K562 treated with DMSO at 1 percent for 12 hours (cell line): ENCODE data around the gene BTC. TPM values are rescaled to one million over a fixed set of nuclear protein-coding genes. Genes with fewer than 3 reads are reported as not detected.

Source experiments
- total RNA-seq: library from RNA; unstranded; fragments of 300-600 nt; gene quantifications from 2 replicates; pipeline ENCODE4 v1.2.3, GENCODE V29; 2022; ENCODE audit not compliant: insufficient read depth

BTC gene
- total RNA-seq, result not detected in 2 replicates

GRCh38 chr4:74794382-74795010 lies at the start of gene BTC:
TSS of gene BTC (minus strand) at chr4:74794523. CDS start at chr4:74794325, 198 bp downstream.

Other genes with a start within 250 kb of the BTC start
- gene PARM1, start 138.6 kb upstream of the BTC start, total RNA-seq, result not detected in 2 replicates